PC-9 (cell line): ENCODE data around the gene SLC6A15. TPM values are rescaled to one million over a fixed set of nuclear protein-coding genes. Genes with fewer than 3 reads are reported as not detected.

Experiments used
- BruUV-seq: library from RNA; stranded (reverse); fragments of 400-500 nt; replicated peaks from 2 replicates; lab custom pipeline; 2021; lab: Mats Ljungman, UMichigan
- CTCF ChIA-PET: fragments of 300-600 bp; sonication (Branson Sonifier 250); formaldehyde crosslinking; loops from one replicate; lab custom pipeline; 2022; ENCODE audit warnings: antibody characterized with exemption; lab: Charles Lee
- POLR2A ChIA-PET: fragments of 300-600 bp; sonication (Branson Sonifier 250); formaldehyde crosslinking; loops from one replicate; lab custom pipeline; 2022; ENCODE audit warnings: antibody characterized with exemption; ENCODE audit not compliant: unreplicated experiment; lab: Charles Lee
- DNase-seq, 2 experiments: peaks; one replicate each; pipeline versions ENCODE4 v3.0.0 to v3.0.0-alpha.2; 2015 to 2022; ENCODE audit warnings: mixed read lengths in 1 of 2
- H2AFZ ChIP-seq: fragments of 200-600 bp; sonication (generic); 2 replicates; pipeline ENCODE4 v1.8.1; 2017; ENCODE audit warnings: antibody characterized with exemption
- H3F3A ChIP-seq: fragments of 200-600 bp; sonication (generic); 2 replicates; pipeline ENCODE4 v1.8.1; 2017; ENCODE audit warnings: antibody characterized with exemption, mild to moderate bottlenecking, low read depth; ENCODE audit not compliant: insufficient read depth
- H3K27ac ChIP-seq: fragments of 200-600 bp; sonication (generic); 2 replicates; pipeline ENCODE4 v1.6.1; 2016; ENCODE audit warnings: mixed run types
- H3K27me3 ChIP-seq: fragments of 200-600 bp; sonication (generic); 2 replicates; pipeline ENCODE4 v1.6.1; 2016; ENCODE audit warnings: low read depth, mixed run types; ENCODE audit not compliant: insufficient read depth
- H3K36me3 ChIP-seq: fragments of 200-600 bp; sonication (generic); 2 replicates; pipeline ENCODE4 v1.6.1; 2016; ENCODE audit warnings: low read depth, mixed run types
- H3K4me1 ChIP-seq: fragments of 200-600 bp; sonication (generic); replicated peaks from 2 replicates; pipeline ENCODE4 v1.6.1; 2016; ENCODE audit warnings: mixed run types; ENCODE audit not compliant: insufficient read depth
- H3K4me2 ChIP-seq: fragments of 200-600 bp; sonication (generic); 2 replicates; pipeline ENCODE4 v1.6.1; 2017; ENCODE audit warnings: mixed run types
- H3K4me3 ChIP-seq: fragments of 200-600 bp; sonication (generic); 2 replicates; pipeline ENCODE4 v1.6.1; 2016; ENCODE audit warnings: mixed run types
- H3K79me2 ChIP-seq: fragments of 200-600 bp; sonication (generic); 2 replicates; pipeline ENCODE4 v1.6.1; 2017; ENCODE audit warnings: low read depth, mixed run types
- H3K9me2 ChIP-seq: fragments of 200-600 bp; sonication (generic); 2 replicates; pipeline ENCODE4 v1.8.1; 2017; ENCODE audit warnings: mild to moderate bottlenecking; ENCODE audit not compliant: insufficient read depth
- H3K9me3 ChIP-seq: fragments of 200-600 bp; sonication (generic); 2 replicates; pipeline ENCODE4 v1.8.1; 2016; ENCODE audit warnings: low read depth; ENCODE audit not compliant: insufficient read depth
- H4K20me1 ChIP-seq: fragments of 200-600 bp; sonication (generic); 2 replicates; pipeline ENCODE4 v1.8.1; 2017; ENCODE audit not compliant: insufficient read depth
- EZH2 ChIP-seq: fragments of 200-600 bp; sonication (generic); IDR thresholded peaks from 2 replicates; pipeline ENCODE4 v1.8.0; 2017; ENCODE audit warnings: antibody characterized with exemption, low read depth
- intact Hi-C: fragments of 100-400 bp; cut with micrococcal nuclease; formaldehyde crosslinking; loops from one replicate; pipeline ENCODE4 v1.10.0; 2022; ENCODE audit not compliant: unreplicated experiment
- total RNA-seq: library from RNA; stranded (reverse); gene quantifications from 2 replicates; pipeline ENCODE4 v1.2.3, GENCODE V29; 2021
- TF ChIP-seq, protein P1 (sequence below): fragments of 200-600 bp; sonication (generic); conservative IDR thresholded peaks from 2 replicates; pipeline ENCODE4 v1.6.1; 2017; ENCODE audit warnings: mixed run types, antibody characterized with exemption, mild to moderate bottlenecking, moderate library complexity

Gene SLC6A15
- total RNA-seq, 1 experiment from 2014 or later: not detected

GRCh38 chr12:84814664-84815245, 97.8 kb downstream of the SLC6A15 start:
- intact Hi-C loops: no loop called here
- ChIA-PET CTCF (no interaction called here), POLR2A (no interaction called here)
- no peak overlapping the region for H3K4me3 ChIP-seq
- H3K79me2 ChIP-seq: no peaks in the 10 kb centered on the region
- H3F3A ChIP-seq: no peaks in the 10 kb centered on the region
- no peak for DNase-seq
- no peak overlapping the region for H3K27ac ChIP-seq
- H3K9me2 ChIP-seq: no peaks in the 10 kb centered on the region
- H4K20me1 ChIP-seq: no peaks in the 10 kb centered on the region
- no peaks in the 10 kb centered on the region for H3K4me1 ChIP-seq
- H3K36me3 ChIP-seq: no peaks in the 10 kb centered on the region
- H2AFZ ChIP-seq: no peak overlapping the region
- H3K4me2 ChIP-seq: no peak overlapping the region
- no TSS peak for BruUV-seq
- no peak for TF ChIP-seq EZH2
- TF ChIP-seq, protein P1, sequence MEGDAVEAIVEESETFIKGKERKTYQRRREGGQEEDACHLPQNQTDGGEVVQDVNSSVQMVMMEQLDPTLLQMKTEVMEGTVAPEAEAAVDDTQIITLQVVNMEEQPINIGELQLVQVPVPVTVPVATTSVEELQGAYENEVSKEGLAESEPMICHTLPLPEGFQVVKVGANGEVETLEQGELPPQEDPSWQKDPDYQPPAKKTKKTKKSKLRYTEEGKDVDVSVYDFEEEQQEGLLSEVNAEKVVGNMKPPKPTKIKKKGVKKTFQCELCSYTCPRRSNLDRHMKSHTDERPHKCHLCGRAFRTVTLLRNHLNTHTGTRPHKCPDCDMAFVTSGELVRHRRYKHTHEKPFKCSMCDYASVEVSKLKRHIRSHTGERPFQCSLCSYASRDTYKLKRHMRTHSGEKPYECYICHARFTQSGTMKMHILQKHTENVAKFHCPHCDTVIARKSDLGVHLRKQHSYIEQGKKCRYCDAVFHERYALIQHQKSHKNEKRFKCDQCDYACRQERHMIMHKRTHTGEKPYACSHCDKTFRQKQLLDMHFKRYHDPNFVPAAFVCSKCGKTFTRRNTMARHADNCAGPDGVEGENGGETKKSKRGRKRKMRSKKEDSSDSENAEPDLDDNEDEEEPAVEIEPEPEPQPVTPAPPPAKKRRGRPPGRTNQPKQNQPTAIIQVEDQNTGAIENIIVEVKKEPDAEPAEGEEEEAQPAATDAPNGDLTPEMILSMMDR: no peak
- no peaks in the 10 kb centered on the region for H3K27me3 ChIP-seq
- H3K9me3 ChIP-seq: no peaks in the 10 kb centered on the region; the same call in 1 of the 2 replicates

DNA sequence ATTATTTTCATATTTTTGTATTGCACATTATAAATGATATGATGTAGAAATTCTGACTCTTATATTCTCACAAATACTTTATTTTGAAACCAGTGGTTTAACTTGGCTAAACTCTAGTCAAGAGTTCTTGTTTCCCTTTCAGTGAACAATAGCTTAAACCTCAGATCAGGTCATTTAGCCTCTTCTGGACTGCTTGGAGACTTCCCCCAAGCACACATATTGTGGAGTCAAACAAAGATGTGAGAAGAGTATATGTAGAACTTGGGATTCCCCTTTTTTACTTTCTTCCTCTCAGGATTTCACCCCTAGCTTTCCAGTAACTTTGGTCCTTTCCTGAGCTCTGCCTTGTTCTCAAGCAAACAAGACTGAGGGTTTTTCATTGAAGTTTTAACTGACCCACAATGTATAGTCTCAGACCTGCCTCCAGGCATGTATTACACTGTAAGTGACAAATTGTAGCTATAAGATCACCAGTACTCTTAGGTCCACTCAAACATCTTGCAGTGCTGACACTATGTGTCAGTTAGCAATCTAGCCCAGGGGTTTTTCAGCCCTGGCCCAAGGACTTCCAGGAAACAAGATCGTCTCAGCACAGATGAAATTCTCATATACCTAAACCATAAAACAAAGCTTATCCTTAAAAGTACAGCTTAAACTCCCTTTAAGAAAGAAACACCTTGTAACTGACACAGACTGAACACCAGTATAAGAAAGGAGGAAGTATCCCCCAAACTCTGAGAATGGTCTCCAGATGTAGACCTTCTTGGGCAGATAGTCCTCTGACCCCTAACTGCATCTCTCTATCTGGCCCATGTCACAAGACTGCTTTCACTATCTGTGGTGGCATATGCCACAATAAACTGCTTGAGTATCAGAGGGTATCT, 98.6 kb downstream of the SLC6A15 start:
- no peak overlapping the region for H3K4me3 ChIP-seq
- TF ChIP-seq, protein P1: no peak
- TF ChIP-seq EZH2: no peak
- H3K9me2 ChIP-seq: no peaks in the 10 kb centered on the region
- no peak overlapping the region for H3K4me2 ChIP-seq
- no peaks in the 10 kb centered on the region for H3K79me2 ChIP-seq
- H3K9me3 ChIP-seq: no peaks in the 10 kb centered on the region; the same call in 1 of the 2 replicates
- no peak overlapping the region for H3K27ac ChIP-seq
- H3K27me3 ChIP-seq: no peaks in the 10 kb centered on the region
- DNase-seq: no peak
- H2AFZ ChIP-seq: no peak overlapping the region
- no peaks in the 10 kb centered on the region for H3K36me3 ChIP-seq
- H4K20me1 ChIP-seq: no peaks in the 10 kb centered on the region
- ChIA-PET CTCF (no interaction called here), POLR2A (no interaction called here)
- H3F3A ChIP-seq: no peaks in the 10 kb centered on the region
- intact Hi-C loops: no loop called here
- no peaks in the 10 kb centered on the region for H3K4me1 ChIP-seq
- BruUV-seq: no TSS peak

DNA sequence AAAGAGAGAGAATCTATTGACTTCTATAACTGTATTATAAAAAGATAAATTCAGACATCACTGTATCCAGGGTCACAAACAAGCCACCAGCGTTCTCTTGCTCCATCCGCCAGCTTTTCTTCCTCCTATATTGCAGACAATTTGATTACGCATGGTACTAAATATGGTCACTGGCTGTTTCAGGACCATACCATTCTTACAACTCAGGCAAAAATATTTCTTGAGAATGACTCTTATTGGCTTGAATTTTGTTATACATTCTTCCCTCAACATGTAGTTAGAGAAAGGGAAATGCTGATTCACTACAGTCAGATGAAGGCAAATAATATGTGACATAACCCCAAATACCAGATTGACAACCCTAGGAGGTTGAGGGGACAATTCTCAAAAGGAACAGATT, 101.3 kb downstream of the SLC6A15 start:
- BruUV-seq: no TSS peak

More for the DNA sequence above, 101.3 kb downstream of the SLC6A15 start:
- Histone ChIP-seq H3K4me3 (no peak overlapping the region), H3K27ac (no peak overlapping the region), H2AFZ (no peak overlapping the region), H3K9me3 (no peaks in the 10 kb centered on the region; the same call in 1 of the 2 replicates), H3K4me2 (no peak overlapping the region), H3K9me2 (no peaks in the 10 kb centered on the region), H3K27me3 (no peaks in the 10 kb centered on the region), H3K79me2 (no peaks in the 10 kb centered on the region), H3K36me3 (no peaks in the 10 kb centered on the region), H3F3A (no peaks in the 10 kb centered on the region), H3K4me1 (no peaks in the 10 kb centered on the region), H4K20me1 (no peaks in the 10 kb centered on the region)
- intact Hi-C loops: no loop called here
- TF ChIP-seq EZH2: no peak
- TF ChIP-seq, protein P1: no peak
- DNase-seq: no peak
- CTCF ChIA-PET: no interaction called here
- POLR2A ChIA-PET: no interaction called here
